H1 (cell line): Measurements from ENCODE around the gene ZDHHC16. TPM values are rescaled to one million over a fixed set of nuclear protein-coding genes. Genes with fewer than 3 reads are reported as not detected.

Source experiments
- CTCF ChIA-PET: fragments of 300-600 bp; sonication (Branson Sonifier 250); formaldehyde crosslinking; loops from one replicate; lab custom pipeline; 2021; ENCODE audit not compliant: partially characterized antibody; lab: Charles Lee
- POLR2A ChIA-PET: fragments of 300-600 bp; sonication (Branson Sonifier 250); formaldehyde crosslinking; loops from one replicate; lab custom pipeline; 2021; ENCODE audit warnings: inconsistent platforms; ENCODE audit not compliant: partially characterized antibody; lab: Charles Lee
- DNase-seq, 2 experiments: peaks; one replicate each; pipeline versions ENCODE4 v3.0.0 to v3.0.0-alpha.2; 2010 to 2022; ENCODE audit warnings: low spot score in 2 of 2, low read depth in 1 of 2, mixed read lengths in 1 of 2
- FAIRE-seq: peaks from 2 replicates; lab custom pipeline; 2011; peaks lifted over from hg19 to GRCh38; lab: Jason Lieb, UNC
- H2AFZ ChIP-seq: 2 replicates; pipeline ENCODE4 v1.8.1; 2012; ENCODE audit warnings: low read length, inconsistent platforms
- H2AK5ac ChIP-seq: 2 replicates; pipeline ENCODE4 v1.6.1; 2013; ENCODE audit warnings: low read depth, low read length
- H2BK120ac ChIP-seq: replicated peaks from 2 replicates; pipeline ENCODE3; 2013; ENCODE audit warnings: low read depth, low read length, inconsistent platforms
- H2BK12ac ChIP-seq: 2 replicates; pipeline ENCODE4 v1.6.1; 2013; ENCODE audit warnings: low read depth, low read length
- H2BK15ac ChIP-seq: 2 replicates; pipeline ENCODE4 v1.6.1; 2013; ENCODE audit warnings: low read length
- H2BK20ac ChIP-seq: 2 replicates; pipeline ENCODE4 v1.6.1; 2013; ENCODE audit warnings: low read length
- H2BK5ac ChIP-seq: 2 replicates; pipeline ENCODE4 v1.6.1; 2013; ENCODE audit warnings: low read depth, low read length
- H3K14ac ChIP-seq: 2 replicates; pipeline ENCODE4 v1.6.1; 2013; ENCODE audit warnings: inconsistent platforms; ENCODE audit not compliant: insufficient read length
- H3K18ac ChIP-seq: 2 replicates; pipeline ENCODE4 v1.6.1; 2013; ENCODE audit warnings: low read length; ENCODE audit errors: extremely low read depth
- H3K23ac ChIP-seq: 2 replicates; pipeline ENCODE4 v1.6.1; 2013; ENCODE audit warnings: inconsistent platforms; ENCODE audit not compliant: insufficient read length
- H3K23me2 ChIP-seq: 2 replicates; pipeline ENCODE4 v1.6.1; 2013; ENCODE audit warnings: low read depth, low read length
- H3K27ac ChIP-seq: 2 replicates; pipeline ENCODE4 v1.6.1; 2011; ENCODE audit warnings: low read depth, low read length, inconsistent platforms
- H3K27me3 ChIP-seq, 4 experiments: replicated peaks in 1 of 4; 1 replicate in 1 of 4; 2 replicates in 3 of 4; pipeline versions ENCODE4 v1.6.1 to v1.8.1; 2011 to 2013; ENCODE audit warnings: low read length in 3 of 4, mild to moderate bottlenecking in 3 of 4, inconsistent platforms in 2 of 4, mixed read lengths in 2 of 4, moderate library complexity in 1 of 4; ENCODE audit not compliant: control insufficient read depth in 3 of 4, insufficient read depth in 3 of 4; ENCODE audit errors: extremely low read depth in 1 of 4
- H3K36me3 ChIP-seq, 4 experiments: 2 replicates each; pipeline versions ENCODE4 v1.6.1 to v1.8.1; 2011 to 2013; ENCODE audit warnings: mild to moderate bottlenecking in 4 of 4, low read length in 3 of 4, moderate library complexity in 2 of 4, control low read depth in 1 of 4, inconsistent platforms in 1 of 4; ENCODE audit not compliant: insufficient read depth in 4 of 4, control insufficient read depth in 2 of 4
- H3K4ac ChIP-seq: replicated peaks from 2 replicates; pipeline ENCODE3; 2013; ENCODE audit warnings: low read length, low read depth, mixed read lengths, inconsistent platforms; ENCODE audit not compliant: insufficient read length
- H3K4me1 ChIP-seq, 4 experiments: replicated peaks in 1 of 4; 1 replicate in 1 of 4; 2 replicates in 3 of 4; pipeline versions ENCODE4 v1.6.1 to v1.8.1; 2011 to 2013; ENCODE audit warnings: low read length in 3 of 4, inconsistent platforms in 2 of 4, mixed read lengths in 1 of 4; ENCODE audit not compliant: insufficient read depth in 4 of 4, control insufficient read depth in 3 of 4
- H3K4me2 ChIP-seq, 2 experiments: 2 replicates each; pipeline versions ENCODE4 v1.6.1 to v1.8.1; 2011 to 2013; ENCODE audit warnings: low read depth in 2 of 2, low read length in 2 of 2, control low read depth in 1 of 2, inconsistent platforms in 1 of 2, mild to moderate bottlenecking in 1 of 2; ENCODE audit not compliant: insufficient read depth in 1 of 2
- H3K4me3 ChIP-seq, 4 experiments: fragments of 200-600, 300-600 bp in 1 of 4; sonication (generic), shearing (Covaris generic), sonication (Bioruptor Twin) in 1 of 4; 2 replicates each; pipeline versions ENCODE4 v1.5.1 to v1.8.1; 2011 to 2016; ENCODE audit warnings: low read length in 4 of 4, low read depth in 3 of 4, control low read depth in 2 of 4, inconsistent platforms in 2 of 4, mild to moderate bottlenecking in 2 of 4, mixed read lengths in 1 of 4, moderate library complexity in 1 of 4; ENCODE audit not compliant: insufficient read depth in 2 of 4; ENCODE audit errors: extremely low read depth in 1 of 4
- H3K56ac ChIP-seq: replicated peaks from 2 replicates; pipeline ENCODE3; 2013; ENCODE audit warnings: low read depth, mild to moderate bottlenecking, mixed read lengths, low read length, inconsistent platforms; ENCODE audit not compliant: insufficient read length
- H3K79me1 ChIP-seq: 2 replicates; pipeline ENCODE4 v1.6.1; 2013; ENCODE audit warnings: low read depth, low read length, control low read depth
- H3K79me2 ChIP-seq, 2 experiments: 2 replicates each; pipeline versions ENCODE4 v1.6.1 to v1.8.1; 2012 to 2013; ENCODE audit warnings: low read length in 2 of 2, mild to moderate bottlenecking in 2 of 2, inconsistent platforms in 1 of 2; ENCODE audit not compliant: insufficient read depth in 2 of 2, control insufficient read depth in 1 of 2
- H3K9ac ChIP-seq, 4 experiments: replicated peaks in 1 of 4; 1 replicate in 1 of 4; 2 replicates in 3 of 4; pipeline versions ENCODE4 v1.6.1 to v1.8.1; 2011 to 2013; ENCODE audit warnings: low read depth in 3 of 4, low read length in 3 of 4, control low read depth in 2 of 4, mild to moderate bottlenecking in 2 of 4, moderate library complexity in 2 of 4, inconsistent platforms in 1 of 4; ENCODE audit errors: extremely low read depth in 1 of 4
- H3K9me3 ChIP-seq, 2 experiments: 2 replicates each; pipeline versions ENCODE4 v1.6.1 to v1.8.1; 2012 to 2013; ENCODE audit warnings: mild to moderate bottlenecking in 2 of 2, moderate library complexity in 2 of 2, control low read depth in 1 of 2, inconsistent platforms in 1 of 2, low read depth in 1 of 2, low read length in 1 of 2, mixed read lengths in 1 of 2; ENCODE audit not compliant: insufficient read depth in 2 of 2
- H4K20me1 ChIP-seq, 2 experiments: replicated peaks in 1 of 2; 2 replicates each; pipeline versions ENCODE3 to v1.8.1; 2011 to 2013; ENCODE audit warnings: inconsistent platforms in 2 of 2, low read length in 2 of 2, mild to moderate bottlenecking in 1 of 2; ENCODE audit not compliant: insufficient read depth in 2 of 2, control insufficient read depth in 1 of 2
- H4K5ac ChIP-seq: 2 replicates; pipeline ENCODE4 v1.6.1; 2013; ENCODE audit warnings: low read length, low read depth, mixed read lengths, inconsistent platforms; ENCODE audit not compliant: insufficient read length
- H4K8ac ChIP-seq: 2 replicates; pipeline ENCODE4 v1.8.0; 2013; ENCODE audit warnings: mild to moderate bottlenecking, moderate library complexity, low read length, inconsistent platforms; ENCODE audit not compliant: insufficient read depth; ENCODE audit errors: extremely low read depth
- H4K91ac ChIP-seq: replicated peaks from 2 replicates; pipeline ENCODE3; 2013; ENCODE audit warnings: low read length, mixed read lengths, inconsistent platforms; ENCODE audit not compliant: insufficient read length
- CBX5 ChIP-seq: fragments of 300-800, 300-1000 bp; sonication (generic); IDR thresholded peaks from 2 replicates; pipeline ENCODE4 v1.7.1; 2016; ENCODE audit warnings: antibody characterized with exemption, low read length, low read depth
- JUND ChIP-seq: IDR thresholded peaks from 2 replicates; pipeline ENCODE4 v1.6.1; 2011; ENCODE audit warnings: mild to moderate bottlenecking, improper control_type of control experiment, low read length
- KDM5A ChIP-seq: fragments of 200-600 bp; IDR thresholded peaks from 2 replicates; pipeline ENCODE4 v1.7.1; 2012; ENCODE audit warnings: mild to moderate bottlenecking, low read length, inconsistent platforms, mixed read lengths
- PHF8 ChIP-seq: fragments of 200-600 bp; sonication (generic); conservative IDR thresholded peaks from 2 replicates; pipeline ENCODE4 v1.7.1; 2012; ENCODE audit warnings: low read depth, mild to moderate bottlenecking, inconsistent platforms, low read length, moderate library complexity
- POLR2A ChIP-seq, 2 experiments: IDR thresholded peaks; 1 replicate in 1 of 2; 2 replicates in 1 of 2; pipeline ENCODE4 v1.6.1; 2011; ENCODE audit warnings: low read depth in 2 of 2, low read length in 2 of 2, mild to moderate bottlenecking in 2 of 2; ENCODE audit errors: control extremely low read depth in 1 of 2
- SRF ChIP-seq: IDR thresholded peaks from 2 replicates; pipeline ENCODE4 v1.6.1; 2011; ENCODE audit warnings: mild to moderate bottlenecking, low read depth, low read length, moderate library complexity
- TBP ChIP-seq: IDR thresholded peaks from 2 replicates; pipeline ENCODE4 v1.6.1; 2011; ENCODE audit warnings: low read depth, low read length, improper control_type of control experiment
- TEAD4 ChIP-seq: IDR thresholded peaks from 2 replicates; pipeline ENCODE4 v1.6.1; 2012; ENCODE audit warnings: low read depth, low read length, inconsistent platforms, mixed read lengths
- WGBS, 2 experiments: shearing (Covaris generic) in 1 of 2; methylation state at CpG; one replicate each; pipeline versions ENCODE4 v1.1.6 to v1.1.7; 2013 to 2015; ENCODE audit warnings: low lambda C conversion rate in 2 of 2, mixed read lengths in 2 of 2, inconsistent platforms in 1 of 2, low coverage in 1 of 2, missing lambda C conversion rate in 1 of 2; ENCODE audit not compliant: insufficient replicate concordance in 2 of 2, insufficient coverage in 1 of 2, insufficient read length in 1 of 2; ENCODE audit errors: extremely low coverage in 1 of 2, missing lambda C conversion rate in 1 of 2; 5-methylcytosine and 5-hydroxymethylcytosine counted together
- polyA plus RNA-seq, 7 experiments: library from polyadenylated mRNA; depleted of rRNA in 3 of 7; stranded (reverse) in 5 of 7; unstranded in 2 of 7; fragments of >200 nt in 5 of 7; fragments of 200-250 nt in 2 of 7; gene quantifications; 1 replicate in 5 of 7; 2 replicates in 1 of 7; 4 replicates in 1 of 7; pipeline versions ENCODE4 v1.2.1 to v1.2.3, GENCODE V29; 2011 to 2013; ENCODE audit warnings: missing spikeins in 2 of 7, mixed read lengths in 2 of 7
- total RNA-seq: library from RNA; stranded (reverse); fragmentation: NEBNext Ultra II Directional; extraction: Animal tissue kit (Norgen Biotek cat#: 25700); gene quantifications from 2 replicates; pipeline ENCODE4 v1.2.1, GENCODE V29; 2021

The ZDHHC16 gene
- total and polyA plus RNA-seq, 2 of the 8 experiments (the other 6 are each of a cell fraction or from before 2014, with no cell fraction given), result 45.9 to 108 TPM

DNA sequence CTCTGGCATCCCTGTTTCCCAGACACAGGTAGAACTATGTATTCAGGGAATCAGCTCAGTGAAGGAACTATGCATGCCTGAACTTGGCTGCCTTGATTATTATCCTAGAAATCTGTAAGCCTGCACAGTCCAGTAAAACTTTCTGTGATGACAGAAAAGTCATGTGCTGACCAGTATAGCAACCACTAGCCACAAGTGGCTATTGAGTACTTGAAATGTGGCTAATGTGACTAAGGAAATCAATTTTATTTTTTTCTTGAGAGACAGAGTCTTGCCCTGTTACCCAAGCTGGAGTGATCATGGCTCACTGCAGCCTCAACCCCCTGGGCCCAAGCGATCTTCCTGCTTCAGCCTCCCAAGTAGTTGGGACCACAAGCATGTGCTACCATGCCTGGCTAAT lies 3.7 kb upstream of the ZDHHC16 start:
- CTCF ChIA-PET, result interaction anchor here (0.7 to 1.5 kb wide), 6 partner anchors 11 to 36 kb away, joined by 3 to 6 read pairs (median 4); no protein-coding TSS in a partner anchor
- no peak overlapping the region for H3K27ac ChIP-seq
- no peak overlapping the region for H3K4ac ChIP-seq
- TF ChIP-seq CBX5 (no peak), POLR2A (IDR thresholded peaks at IDR 0.05; ENCODE audit: control extremely low read depth in 1 of 2, low read depth in 2 of 2, low read length in 2 of 2) (no peak), TBP (no peak), SRF (no peak), KDM5A (no peak), JUND (no peak), TEAD4 (no peak), PHF8 (no peak)

More for the DNA sequence above, 3.7 kb upstream of the ZDHHC16 start:
- no peak overlapping the region for H2BK15ac ChIP-seq
- no peaks in the 10 kb centered on the region for H3K9me3 ChIP-seq
- POLR2A ChIA-PET, result interaction anchor here (1.0 to 13.8 kb wide), 8 partner anchors 9 to 92 kb away, joined by 3 to 185 read pairs (median 4); no protein-coding TSS in a partner anchor
- H3K27me3 ChIP-seq, result no peaks in the 10 kb centered on the region
- no peak overlapping the region for H3K56ac ChIP-seq
- peaks cover 9% of the 10 kb centered on the region for H3K79me1 ChIP-seq
- H2AK5ac ChIP-seq, result no peak overlapping the region
- H2AFZ ChIP-seq, result no peak overlapping the region
- no peak overlapping the region for H3K23ac ChIP-seq
- no peak overlapping the region for H4K5ac ChIP-seq
- no peak overlapping the region for H2BK20ac ChIP-seq
- FAIRE-seq (no peak), DNase-seq (no peak)
- no peak overlapping the region for H4K8ac ChIP-seq
- peaks cover 0 to 2% of the 10 kb centered on the region in 2 experiments for H4K20me1 ChIP-seq
- H3K14ac ChIP-seq, result no peak overlapping the region
- H2BK120ac ChIP-seq, result no peak overlapping the region
- H3K18ac ChIP-seq, result no peak overlapping the region
- no peak overlapping the region for H3K4me2 ChIP-seq
- H3K4me3 ChIP-seq, result no peak overlapping the region
- H3K23me2 ChIP-seq, result peaks cover 7% of the 10 kb centered on the region
- H4K91ac ChIP-seq, result no peak overlapping the region
- H3K9ac ChIP-seq, result no peak overlapping the region
- H2BK5ac ChIP-seq, result no peak overlapping the region
- H3K4me1 ChIP-seq, result peaks cover 0 to 8% (median under 1%) of the 10 kb centered on the region in 4 experiments; a peak in 5 of 7 replicates
- peaks cover 13 to 26% of the 10 kb centered on the region in 2 experiments for H3K79me2 ChIP-seq
- 93% methylated on average over 1 of the region's 1 CpG; no CpG with 5 or more reads in 1 of the 2 experiments for WGBS, 2 experiments
- H2BK12ac ChIP-seq, result no peak overlapping the region
- H3K36me3 ChIP-seq, result peaks cover 4 to 39% (median 24%) of the 10 kb centered on the region in 4 experiments; a peak in 6 of 8 replicates
